Measurements from ENCODE around the gene CCT7. TPM values are rescaled to one million over a fixed set of nuclear protein-coding genes. Genes with fewer than 3 reads are reported as not detected.
"Not testable (repeated sequence)": the region's sequence is repeated elsewhere in the genome, so short reads cannot be mapped to it uniquely, and the experiment has no call there.

The CCT7 gene
- total RNA-seq, 3 donors from 2014 or later (not counting 1 experiment from before 2014, with no cell fraction given), result 82.3 to 114 (median 112) TPM

DNA sequence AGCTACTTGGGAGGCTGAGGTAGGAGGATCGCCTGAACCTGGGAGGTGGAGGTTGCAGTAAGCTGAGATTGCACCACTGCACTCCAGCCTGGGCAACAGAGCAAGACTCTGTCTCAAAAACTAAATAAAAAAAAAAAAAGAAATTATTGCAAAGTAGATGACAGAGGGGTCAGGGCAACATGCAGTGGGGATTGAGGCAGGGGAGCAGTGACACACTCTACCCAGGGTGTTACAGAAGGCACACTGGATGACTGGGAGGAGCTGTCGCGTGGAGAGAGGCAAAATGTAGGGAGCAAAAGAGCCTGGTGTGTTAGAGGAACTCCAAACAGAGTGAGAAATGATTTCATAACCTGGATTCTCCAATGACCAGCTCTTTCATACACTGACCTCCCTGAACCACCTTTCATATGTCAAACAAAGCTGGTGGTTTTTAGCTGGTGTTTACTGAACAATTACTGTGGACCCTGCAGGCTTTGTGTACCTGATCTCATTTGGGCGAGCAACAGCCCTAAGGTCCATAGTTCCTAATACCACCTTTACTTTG lies 28.1 kb downstream of the CCT7 start:
- no peaks in the 10 kb centered on the region for H3K27me3 Mint-ChIP-seq (ENCODE audit: low read depth in 2 of 2)
- H3K4me1 Mint-ChIP-seq, result peaks cover 0 to under 1% of the 10 kb centered on the region in 2 donors
- DNase-seq, result no peak
- H3K36me3 Mint-ChIP-seq, result no peaks in the 10 kb centered on the region
- WGBS (ENCODE audit: insufficient coverage), result 98% methylated on average over 4 of the region's 4 CpGs
- no peak overlapping the region for H3K27ac ChIP-seq (ENCODE audit: low read length)
- no peaks in the 10 kb centered on the region for H3K9me3 Mint-ChIP-seq
- no peak overlapping the region for H3K4me3 ChIP-seq (ENCODE audit: low read length)
- H3K36me3 ChIP-seq (ENCODE audit: control insufficient read depth, insufficient read depth, low read length), result peaks cover 3% of the 10 kb centered on the region
- H3K9me3 ChIP-seq (ENCODE audit: control insufficient read depth, insufficient read depth, low read length), result no peaks in the 10 kb centered on the region
- H3K4me3 Mint-ChIP-seq, result no peak overlapping the region
- H3K27me3 ChIP-seq (ENCODE audit: control insufficient read depth, insufficient read depth, low read length), result no peaks in the 10 kb centered on the region
- no peak for TF ChIP-seq CTCF (IDR thresholded peaks at IDR 0.05)
- H3K4me1 ChIP-seq (ENCODE audit: control insufficient read depth, insufficient read depth, low read length), result no peaks in the 10 kb centered on the region
- ATAC-seq, result no peak
- intact Hi-C loops (cut with micrococcal nuclease), result no loop called here
- no peak overlapping the region for H3K27ac Mint-ChIP-seq

DNA sequence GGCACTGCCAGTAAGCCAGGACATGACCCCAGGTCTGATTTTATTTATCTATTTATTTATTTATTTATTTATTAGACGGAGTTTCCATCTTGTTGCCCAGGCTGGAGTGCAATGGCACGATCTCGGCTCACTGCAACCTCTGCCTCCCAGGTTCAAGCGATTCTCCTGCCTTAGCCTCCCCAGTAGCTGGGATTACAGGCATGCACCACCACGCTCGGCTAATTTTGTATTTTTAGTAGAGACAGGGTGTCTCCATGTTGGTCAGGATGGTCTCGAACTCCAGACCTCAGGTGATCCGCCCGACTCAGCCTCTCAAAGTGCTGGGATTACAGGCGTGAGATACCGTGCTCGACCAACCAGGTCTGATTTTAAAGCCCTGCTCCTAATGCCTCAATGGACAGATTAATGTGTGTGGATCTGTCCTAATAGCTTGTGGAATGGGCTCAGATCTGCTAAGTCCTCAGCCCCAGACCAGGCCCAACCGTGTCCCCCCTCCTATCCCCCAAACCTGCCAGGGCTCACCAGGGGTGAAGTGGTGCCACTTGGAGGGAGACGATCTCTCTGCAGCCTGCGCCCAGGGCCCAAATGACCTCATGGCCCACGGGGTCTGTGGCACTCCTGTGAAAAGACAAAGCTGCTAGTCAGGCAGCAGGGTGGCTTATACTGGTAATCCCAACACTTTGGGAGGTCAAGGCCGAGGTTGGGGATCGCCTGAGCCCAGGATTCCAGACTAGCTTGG lies 28.8 kb downstream of the CCT7 start:
- H3K27ac Mint-ChIP-seq; H3K36me3 ChIP-seq (ENCODE audit: control insufficient read depth, insufficient read depth, low read length): not testable (repeated sequence)
- WGBS (ENCODE audit: insufficient coverage), result 92% methylated on average over 18 of the region's 18 CpGs

DNA sequence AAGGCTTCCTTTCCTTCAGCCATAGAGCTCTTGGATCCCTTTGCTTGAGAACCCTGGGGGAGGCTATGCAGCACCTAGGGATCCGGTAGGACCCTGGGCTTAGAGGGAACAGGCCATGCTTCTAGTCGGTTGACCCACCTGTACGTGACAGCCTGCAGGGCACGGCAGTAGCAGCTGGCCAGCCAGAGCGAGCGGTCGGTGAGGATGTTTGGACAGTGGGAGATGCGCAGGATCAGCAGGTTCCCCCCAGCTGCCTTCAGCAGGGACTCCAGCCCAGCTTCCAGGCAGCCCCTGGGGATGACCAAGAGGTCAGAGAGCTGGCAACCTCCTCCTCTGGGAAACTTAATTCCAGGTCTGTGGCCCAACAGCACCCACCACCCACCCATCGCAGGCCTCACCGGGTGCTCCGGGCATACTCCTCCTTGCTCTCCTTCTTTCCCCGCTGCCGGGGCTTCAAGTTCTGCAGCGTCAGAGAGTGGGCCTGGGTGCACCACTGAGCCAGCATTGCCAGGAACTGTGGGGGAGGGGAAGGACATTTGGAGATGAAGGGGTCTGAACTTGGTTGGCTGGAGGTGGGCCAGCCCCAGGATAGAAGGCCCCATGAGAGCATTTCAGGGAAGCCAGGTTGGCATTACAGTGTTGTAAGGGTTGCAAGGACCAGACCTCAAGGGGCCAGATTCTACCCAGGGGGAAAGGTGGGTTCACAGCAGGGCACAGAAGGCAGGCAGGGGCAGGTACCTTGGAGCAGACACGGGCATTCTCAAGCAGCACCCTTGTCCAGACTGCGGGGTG lies 29.6 kb downstream of the CCT7 start:
- H3K4me3 Mint-ChIP-seq, result no peak overlapping the region
- Histone ChIP-seq H3K27me3 (ENCODE audit: control insufficient read depth, insufficient read depth, low read length) (no peaks in the 10 kb centered on the region), H3K4me1 (ENCODE audit: control insufficient read depth, insufficient read depth, low read length) (peaks cover 4% of the 10 kb centered on the region), H3K4me3 (ENCODE audit: low read length) (no peak overlapping the region), H3K27ac (ENCODE audit: low read length) (no peak overlapping the region), H3K36me3 (ENCODE audit: control insufficient read depth, insufficient read depth, low read length) (peaks cover 3% of the 10 kb centered on the region), H3K9me3 (ENCODE audit: control insufficient read depth, insufficient read depth, low read length) (no peaks in the 10 kb centered on the region)
- no peak overlapping the region for H3K27ac Mint-ChIP-seq
- DNase-seq (no peak), ATAC-seq (no peak)
- 96% methylated on average over 16 of the region's 16 CpGs for WGBS (ENCODE audit: insufficient coverage)
- peaks cover 7 to 10% of the 10 kb centered on the region in 2 donors for H3K4me1 Mint-ChIP-seq
- no peaks in the 10 kb centered on the region for H3K27me3 Mint-ChIP-seq (ENCODE audit: low read depth in 2 of 2)
- TF ChIP-seq CTCF (IDR thresholded peaks at IDR 0.05), result no peak
- no peaks in the 10 kb centered on the region for H3K36me3 Mint-ChIP-seq
- no peaks in the 10 kb centered on the region for H3K9me3 Mint-ChIP-seq
- intact Hi-C loops (cut with micrococcal nuclease), result no loop called here

More for the DNA sequence above, 28.8 kb downstream of the CCT7 start:
- H3K27me3 Mint-ChIP-seq (ENCODE audit: low read depth in 2 of 2); H3K4me3 Mint-ChIP-seq; H3K9me3 ChIP-seq (ENCODE audit: control insufficient read depth, insufficient read depth, low read length); H3K27me3 ChIP-seq (ENCODE audit: control insufficient read depth, insufficient read depth, low read length); H3K4me1 ChIP-seq (ENCODE audit: control insufficient read depth, insufficient read depth, low read length); H3K36me3 Mint-ChIP-seq; H3K27ac ChIP-seq (ENCODE audit: low read length); intact Hi-C loops (cut with micrococcal nuclease); H3K9me3 Mint-ChIP-seq; DNase-seq; ATAC-seq; H3K4me1 Mint-ChIP-seq; H3K4me3 ChIP-seq (ENCODE audit: low read length): not testable (repeated sequence)

- no peaks in the 10 kb centered on the region for H3K27me3 ChIP-seq (ENCODE audit: control insufficient read depth, insufficient read depth, low read length)
- DNase-seq (no peak), ATAC-seq (no peak)
- WGBS (ENCODE audit: insufficient coverage), result 98% methylated on average over 15 of the region's 15 CpGs
- no peak overlapping the region for H3K27ac ChIP-seq (ENCODE audit: low read length)
- no peaks in the 10 kb centered on the region for H3K9me3 ChIP-seq (ENCODE audit: control insufficient read depth, insufficient read depth, low read length)
- intact Hi-C loops (cut with micrococcal nuclease), result no loop called here
- peaks cover 3% of the 10 kb centered on the region for H3K36me3 ChIP-seq (ENCODE audit: control insufficient read depth, insufficient read depth, low read length)
- no peaks in the 10 kb centered on the region for H3K9me3 Mint-ChIP-seq
- H3K36me3 Mint-ChIP-seq, result no peaks in the 10 kb centered on the region
- H3K4me3 ChIP-seq (ENCODE audit: low read length), result no peak overlapping the region
- H3K4me1 ChIP-seq (ENCODE audit: control insufficient read depth, insufficient read depth, low read length), result peaks cover 4% of the 10 kb centered on the region
- no peak overlapping the region for H3K27ac Mint-ChIP-seq
- no peaks in the 10 kb centered on the region for H3K27me3 Mint-ChIP-seq (ENCODE audit: low read depth in 2 of 2)
- peaks cover 7 to 10% of the 10 kb centered on the region in 2 donors for H3K4me1 Mint-ChIP-seq
- no peak overlapping the region for H3K4me3 Mint-ChIP-seq
- no peak for TF ChIP-seq CTCF (IDR thresholded peaks at IDR 0.05)
Observed at GRCh38 chr2:73264332-73264606, 30.2 kb downstream of the CCT7 start.

Data from natural killer cell (primary cell).